ENCODE data around the gene CHD1. TPM values are rescaled to one million over a fixed set of nuclear protein-coding genes. Genes with fewer than 3 reads are reported as not detected.

The CHD1 gene
- total and polyA plus RNA-seq, 2 of the 4 experiments (the other 2 are of a cell fraction), result 12.3 to 33.7 TPM

DNA sequence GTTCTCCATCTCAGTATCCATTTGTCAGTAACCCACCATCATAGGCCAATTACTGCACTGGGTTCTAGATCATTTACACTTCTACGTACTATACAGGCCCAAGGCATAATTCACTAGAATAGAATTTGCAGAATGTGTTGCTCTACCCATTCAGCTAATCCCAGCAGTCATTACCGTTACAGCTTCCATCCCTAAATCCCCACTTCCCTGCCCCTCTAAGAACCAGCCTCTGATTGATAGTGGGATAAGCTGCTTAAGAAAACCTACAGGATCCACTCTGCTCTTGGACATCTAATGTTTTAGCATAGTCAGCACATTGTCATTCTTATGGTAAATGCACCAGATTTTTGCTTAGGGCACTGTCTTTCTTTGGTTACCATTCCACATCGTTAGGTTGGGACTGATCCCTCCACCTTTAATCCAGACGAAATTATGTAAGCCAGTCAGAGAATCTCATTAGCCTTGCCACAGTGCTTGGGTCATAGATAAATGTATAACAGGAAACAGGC, 39.3 kb upstream of the CHD1 start:
- Histone ChIP-seq H3K4me2 (ENCODE audit: low read depth, low read length) (no peak overlapping the region), H3K18ac (ENCODE audit: low read depth, low read length) (no peak overlapping the region), H3K4me1 (ENCODE audit: control insufficient read depth, insufficient read depth, low read length) (peaks cover 1% of the 10 kb centered on the region; the same call in 1 of the 2 replicates), H3K56ac (ENCODE audit: extremely low read depth, insufficient read depth, low read length) (no peak overlapping the region), H2AK9ac (replicated peaks; ENCODE audit: low read depth, low read length, poor library complexity) (no peak overlapping the region), H2BK120ac (ENCODE audit: low read depth, low read length) (no peak overlapping the region), H4K91ac (ENCODE audit: insufficient read depth, low read depth, low read length) (no peak overlapping the region), H2BK5ac (ENCODE audit: low read depth, low read length, poor library complexity, severe bottlenecking) (no peak overlapping the region), H3K36me3 (ENCODE audit: control insufficient read depth, insufficient read depth, low read length) (no peaks in the 10 kb centered on the region), H3K9me3 (ENCODE audit: control insufficient read depth, insufficient read depth, low read length) (no peaks in the 10 kb centered on the region), H2AK5ac (ENCODE audit: low read depth, low read length) (no peak overlapping the region), H4K8ac (ENCODE audit: low read depth in 2 of 2, low read length in 2 of 2) (no peak overlapping the region), H3K27me3 (ENCODE audit: control insufficient read depth, insufficient read depth, low read length) (no peaks in the 10 kb centered on the region), H3K4me3 (ENCODE audit: insufficient read depth, low read depth, low read length) (no peak overlapping the region), H4K5ac (ENCODE audit: low read depth, low read length) (no peak overlapping the region), H2BK15ac (ENCODE audit: low read depth, low read length) (no peak overlapping the region), H2BK20ac (ENCODE audit: low read depth, low read length) (no peak overlapping the region), H3K23ac (ENCODE audit: low read depth, low read length) (no peak overlapping the region), H3K14ac (replicated peaks; ENCODE audit: low read depth, low read length) (no peak overlapping the region), H2AFZ (replicated peaks; ENCODE audit: low read length, poor library complexity) (no peak overlapping the region), H3K9ac (ENCODE audit: low read depth, low read length) (no peak overlapping the region), H4K20me1 (ENCODE audit: insufficient read depth, low read length) (no peaks in the 10 kb centered on the region), H3K4ac (ENCODE audit: low read depth, low read length) (no peak overlapping the region), H3K79me1 (ENCODE audit: low read depth in 1 of 2, low read length in 2 of 2) (no peaks in the 10 kb centered on the region), H3K9me1 (ENCODE audit: insufficient read depth, low read length) (no peaks in the 10 kb centered on the region), H3K27ac (ENCODE audit: insufficient read depth, low read length) (no peak overlapping the region)
- in situ Hi-C loops (cut with MboI; ENCODE audit: low sequenced_read_pairs) (no loop called here), intact Hi-C loops (cut with micrococcal nuclease) (no loop called here), dilution Hi-C loops (cut with HindIII; ENCODE audit: low sequenced_read_pairs, unreplicated experiment) (no loop called here)
- no peak for TF ChIP-seq POLR2A (IDR thresholded peaks at IDR 0.05; ENCODE audit: low read depth, low read length)
- TF ChIP-seq MXI1 (IDR thresholded peaks at IDR 0.05; ENCODE audit: borderline replicate concordance, low read depth, low read length), result no peak
- no peak for TF ChIP-seq BHLHE40 (IDR thresholded peaks at IDR 0.05; ENCODE audit: low read depth, low read length)
- peak; percentile 95 for TF ChIP-seq MAFK (IDR thresholded peaks at IDR 0.05; ENCODE audit: low read depth, low read length)
- TF ChIP-seq, protein P1, sequence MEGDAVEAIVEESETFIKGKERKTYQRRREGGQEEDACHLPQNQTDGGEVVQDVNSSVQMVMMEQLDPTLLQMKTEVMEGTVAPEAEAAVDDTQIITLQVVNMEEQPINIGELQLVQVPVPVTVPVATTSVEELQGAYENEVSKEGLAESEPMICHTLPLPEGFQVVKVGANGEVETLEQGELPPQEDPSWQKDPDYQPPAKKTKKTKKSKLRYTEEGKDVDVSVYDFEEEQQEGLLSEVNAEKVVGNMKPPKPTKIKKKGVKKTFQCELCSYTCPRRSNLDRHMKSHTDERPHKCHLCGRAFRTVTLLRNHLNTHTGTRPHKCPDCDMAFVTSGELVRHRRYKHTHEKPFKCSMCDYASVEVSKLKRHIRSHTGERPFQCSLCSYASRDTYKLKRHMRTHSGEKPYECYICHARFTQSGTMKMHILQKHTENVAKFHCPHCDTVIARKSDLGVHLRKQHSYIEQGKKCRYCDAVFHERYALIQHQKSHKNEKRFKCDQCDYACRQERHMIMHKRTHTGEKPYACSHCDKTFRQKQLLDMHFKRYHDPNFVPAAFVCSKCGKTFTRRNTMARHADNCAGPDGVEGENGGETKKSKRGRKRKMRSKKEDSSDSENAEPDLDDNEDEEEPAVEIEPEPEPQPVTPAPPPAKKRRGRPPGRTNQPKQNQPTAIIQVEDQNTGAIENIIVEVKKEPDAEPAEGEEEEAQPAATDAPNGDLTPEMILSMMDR (conservative IDR thresholded peaks at IDR 0.05; ENCODE audit: low read depth, low read length), result no peak
- ChIA-PET POLR2A (ENCODE audit: unreplicated experiment) (interaction anchor here (0.6 kb wide), 1 partner anchor 37 kb away, joined by 3 read pairs; no protein-coding TSS in a partner anchor), CTCF (no interaction called here)
- WGBS, 2 experiments (ENCODE audit: extremely low coverage in 2 of 2, insufficient read length in 1 of 2), result 67% methylated on average over 1 of the region's 4 CpGs; no CpG with 5 or more reads in 1 of the 2 experiments
- DNase-seq (no peak), ATAC-seq (ENCODE audit: low read depth) (no peak)
- BruUV-seq (replicated peaks), result no TSS peak

Measured in IMR-90 (cell line).